GM23338 (cell line): ENCODE measurements around the gene SCFD2. TPM values are rescaled to one million over a fixed set of nuclear protein-coding genes. Genes with fewer than 3 reads are reported as not detected.

Source experiments
- ATAC-seq: fragments of 200-7000 bp; cut with Tn5 transposase; 3 replicates; pipeline ENCODE4 v1.9.1; 2020
- DNase-seq: peaks from one replicate; pipeline ENCODE4 v3.0.0-alpha.2; 2015; ENCODE audit warnings: low spot score
- H2AFZ ChIP-seq: fragments of 200-600 bp; sonication (generic); 2 replicates; pipeline ENCODE4 v1.8.0; 2016; ENCODE audit warnings: antibody characterized with exemption, mild to moderate bottlenecking, moderate library complexity
- H3F3A ChIP-seq: fragments of 200-600 bp; sonication (generic); replicated peaks from 2 replicates; pipeline ENCODE4 v1.8.0; 2017; ENCODE audit warnings: antibody characterized with exemption, mixed run types, low read depth
- H3K27ac ChIP-seq: fragments of 200-600 bp; sonication (generic); 2 replicates; pipeline ENCODE4 v1.6.1; 2016; ENCODE audit warnings: low read depth
- H3K27me3 ChIP-seq: fragments of 200-600 bp; sonication (generic); 2 replicates; pipeline ENCODE4 v1.8.0; 2016; ENCODE audit warnings: mild to moderate bottlenecking, mixed run types, moderate library complexity; ENCODE audit not compliant: insufficient read depth
- H3K36me3 ChIP-seq: fragments of 200-600 bp; sonication (generic); 2 replicates; pipeline ENCODE4 v1.8.0; 2016; ENCODE audit warnings: mild to moderate bottlenecking; ENCODE audit not compliant: insufficient read depth
- H3K4me1 ChIP-seq: fragments of 200-600 bp; sonication (generic); 2 replicates; pipeline ENCODE4 v1.8.0; 2016; ENCODE audit warnings: mild to moderate bottlenecking, moderate library complexity; ENCODE audit not compliant: insufficient read depth
- H3K4me2 ChIP-seq: fragments of 200-600 bp; sonication (generic); 2 replicates; pipeline ENCODE4 v1.7.1; 2017; ENCODE audit warnings: mixed run types
- H3K4me3 ChIP-seq: fragments of 200-600 bp; sonication (generic); 2 replicates; pipeline ENCODE4 v1.6.1; 2016; ENCODE audit warnings: mixed run types
- H3K79me2 ChIP-seq: fragments of 200-600 bp; sonication (generic); replicated peaks from 2 replicates; pipeline ENCODE4 v1.8.0; 2017; ENCODE audit warnings: mild to moderate bottlenecking; ENCODE audit not compliant: insufficient read depth
- H3K9me2 ChIP-seq: fragments of 200-600 bp; sonication (generic); 2 replicates; pipeline ENCODE4 v1.8.0; 2017; ENCODE audit not compliant: insufficient read depth
- H4K20me1 ChIP-seq: fragments of 200-600 bp; sonication (generic); replicated peaks from 2 replicates; pipeline ENCODE4 v1.8.0; 2017; ENCODE audit warnings: mild to moderate bottlenecking; ENCODE audit not compliant: insufficient read depth
- H3K27ac Mint-ChIP-seq: 2 replicates; pipeline ENCODE4 v1.8.0; 2020; ENCODE audit warnings: inconsistent platforms, mild to moderate bottlenecking, moderate library complexity, mixed read lengths
- H3K27me3 Mint-ChIP-seq: 3 replicates; pipeline ENCODE4 v1.8.0; 2022; ENCODE audit warnings: low read depth, mild to moderate bottlenecking, moderate library complexity, mixed read lengths, inconsistent platforms; ENCODE audit not compliant: insufficient read depth, poor library complexity
- H3K36me3 Mint-ChIP-seq: 3 replicates; pipeline ENCODE4 v1.8.0; 2021; ENCODE audit warnings: low read depth, mild to moderate bottlenecking, inconsistent platforms, moderate library complexity, mixed read lengths
- H3K4me1 Mint-ChIP-seq: 3 replicates; pipeline ENCODE4 v1.8.0; 2020; ENCODE audit warnings: mild to moderate bottlenecking, inconsistent platforms, mixed read lengths
- H3K4me3 Mint-ChIP-seq: 3 replicates; pipeline ENCODE4 v1.8.0; 2021; ENCODE audit warnings: moderate library complexity, mild to moderate bottlenecking, inconsistent platforms, mixed read lengths
- H3K9me3 Mint-ChIP-seq: 3 replicates; pipeline ENCODE4 v1.8.0; 2020; ENCODE audit warnings: moderate library complexity, mild to moderate bottlenecking, inconsistent platforms, mixed read lengths
- CREB1 ChIP-seq: fragments of 250-450 bp; sonication (Bioruptor Pico); IDR thresholded peaks from 2 replicates; pipeline ENCODE4 v1.5.0; 2020; ENCODE audit warnings: low read depth, mild to moderate bottlenecking, moderate library complexity
- EZH2 ChIP-seq: fragments of 200-600 bp; sonication (generic); IDR thresholded peaks from one replicate; pipeline ENCODE4 v1.8.0; 2017; ENCODE audit warnings: antibody characterized with exemption, mild to moderate bottlenecking, low read depth; ENCODE audit not compliant: unreplicated experiment
- JUNB ChIP-seq: IDR thresholded peaks from one replicate; pipeline ENCODE4 v1.6.1; 2016; ENCODE audit warnings: antibody characterized with exemption; ENCODE audit not compliant: unreplicated experiment
- NANOG ChIP-seq: IDR thresholded peaks from 2 replicates; pipeline ENCODE4 v1.6.1; 2016; ENCODE audit warnings: antibody characterized with exemption, borderline replicate concordance
- POLR2AphosphoS5 ChIP-seq: IDR thresholded peaks from 2 replicates; pipeline ENCODE4 v1.6.1; 2016; ENCODE audit warnings: antibody characterized with exemption, low read depth
- STAT1 ChIP-seq: IDR thresholded peaks from one replicate; pipeline ENCODE4 v1.6.1; 2016; ENCODE audit warnings: antibody characterized with exemption; ENCODE audit not compliant: unreplicated experiment
- ZNF114 ChIP-seq: fragments of 250-450 bp; sonication (Bioruptor Pico); IDR thresholded peaks from 2 replicates; pipeline ENCODE4 v1.5.0; 2020; ENCODE audit warnings: mild to moderate bottlenecking, moderate library complexity
- ZNF331 ChIP-seq: fragments of 250-450 bp; sonication (Bioruptor Pico); IDR thresholded peaks from 2 replicates; pipeline ENCODE4 v1.5.0; 2020; ENCODE audit warnings: low read depth, mild to moderate bottlenecking, moderate library complexity
- polyA plus RNA-seq: library from polyadenylated mRNA; unstranded; fragments of >200 nt; fragmentation: Nextera tagmentation; extraction: Ambion mirVana; gene quantifications from 2 replicates; pipeline ENCODE4 v1.2.1, GENCODE V29; 2016
- total RNA-seq: library from RNA; depleted of rRNA; stranded (reverse); fragments of >200 nt; shearing (Covaris generic); gene quantifications from 2 replicates; pipeline ENCODE4 v1.2.3, GENCODE V29; 2014
- TF ChIP-seq, protein P1 (sequence below), 2 experiments: fragments of 200-600 bp in 1 of 2; sonication (generic) in 1 of 2; conservative IDR thresholded peaks; 2 replicates each; pipeline versions ENCODE4 v1.5.1 to v1.6.1; 2016 to 2017; ENCODE audit warnings: antibody characterized with exemption in 2 of 2, low read depth in 2 of 2, mild to moderate bottlenecking in 2 of 2, moderate library complexity in 1 of 2

SCFD2 gene
- total and polyA plus RNA-seq, 2 experiments from 2014 or later = 5.7 to 17.5 TPM

DNA sequence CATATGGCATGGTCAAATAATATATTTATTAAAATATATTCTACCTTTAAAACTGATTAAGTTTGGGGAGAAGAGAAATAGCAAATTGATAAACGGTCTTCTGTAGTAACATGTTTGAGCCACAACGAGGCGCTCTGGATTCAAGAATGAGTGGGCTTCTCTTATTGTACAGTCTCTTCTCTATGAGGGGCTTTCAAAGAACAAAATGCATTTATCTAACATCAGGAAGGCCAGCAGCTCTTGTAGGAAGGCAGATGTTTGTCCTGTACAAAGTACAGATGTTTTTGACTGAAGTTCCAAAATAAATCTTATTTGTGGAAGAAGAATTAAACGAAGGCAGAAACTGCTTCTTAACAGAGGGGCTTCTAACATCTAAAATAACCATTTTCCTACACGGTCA is 350.2 kb downstream of the SCFD2 start:
- Histone ChIP-seq H3K4me3 (no peak overlapping the region), H3K79me2 (no peaks in the 10 kb centered on the region), H3K36me3 (no peaks in the 10 kb centered on the region), H4K20me1 (no peaks in the 10 kb centered on the region), H3K27ac (no peak overlapping the region), H3K9me2 (no peaks in the 10 kb centered on the region), H2AFZ (no peak overlapping the region), H3K4me1 (no peaks in the 10 kb centered on the region), H3K4me2 (no peak overlapping the region), H3K27me3 (no peaks in the 10 kb centered on the region), H3F3A (no peaks in the 10 kb centered on the region)
- ATAC-seq = no peak
- DNase-seq = peak; percentile 74
- H3K27me3 Mint-ChIP-seq = no peaks in the 10 kb centered on the region
- H3K9me3 Mint-ChIP-seq = no peaks in the 10 kb centered on the region
- H3K27ac Mint-ChIP-seq = no peak overlapping the region
- H3K4me3 Mint-ChIP-seq = no peak overlapping the region
- TF ChIP-seq ZNF114 = no peak
- TF ChIP-seq, protein P1, sequence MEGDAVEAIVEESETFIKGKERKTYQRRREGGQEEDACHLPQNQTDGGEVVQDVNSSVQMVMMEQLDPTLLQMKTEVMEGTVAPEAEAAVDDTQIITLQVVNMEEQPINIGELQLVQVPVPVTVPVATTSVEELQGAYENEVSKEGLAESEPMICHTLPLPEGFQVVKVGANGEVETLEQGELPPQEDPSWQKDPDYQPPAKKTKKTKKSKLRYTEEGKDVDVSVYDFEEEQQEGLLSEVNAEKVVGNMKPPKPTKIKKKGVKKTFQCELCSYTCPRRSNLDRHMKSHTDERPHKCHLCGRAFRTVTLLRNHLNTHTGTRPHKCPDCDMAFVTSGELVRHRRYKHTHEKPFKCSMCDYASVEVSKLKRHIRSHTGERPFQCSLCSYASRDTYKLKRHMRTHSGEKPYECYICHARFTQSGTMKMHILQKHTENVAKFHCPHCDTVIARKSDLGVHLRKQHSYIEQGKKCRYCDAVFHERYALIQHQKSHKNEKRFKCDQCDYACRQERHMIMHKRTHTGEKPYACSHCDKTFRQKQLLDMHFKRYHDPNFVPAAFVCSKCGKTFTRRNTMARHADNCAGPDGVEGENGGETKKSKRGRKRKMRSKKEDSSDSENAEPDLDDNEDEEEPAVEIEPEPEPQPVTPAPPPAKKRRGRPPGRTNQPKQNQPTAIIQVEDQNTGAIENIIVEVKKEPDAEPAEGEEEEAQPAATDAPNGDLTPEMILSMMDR (conservative IDR thresholded peaks at IDR 0.05; ENCODE audit: low read depth in 2 of 2) = peak; percentile 86 to 90
- no peak for TF ChIP-seq NANOG
- no peaks in the 10 kb centered on the region for H3K36me3 Mint-ChIP-seq
- H3K4me1 Mint-ChIP-seq = peaks cover 5% of the 10 kb centered on the region; the same call in 2 of the 3 replicates

DNA sequence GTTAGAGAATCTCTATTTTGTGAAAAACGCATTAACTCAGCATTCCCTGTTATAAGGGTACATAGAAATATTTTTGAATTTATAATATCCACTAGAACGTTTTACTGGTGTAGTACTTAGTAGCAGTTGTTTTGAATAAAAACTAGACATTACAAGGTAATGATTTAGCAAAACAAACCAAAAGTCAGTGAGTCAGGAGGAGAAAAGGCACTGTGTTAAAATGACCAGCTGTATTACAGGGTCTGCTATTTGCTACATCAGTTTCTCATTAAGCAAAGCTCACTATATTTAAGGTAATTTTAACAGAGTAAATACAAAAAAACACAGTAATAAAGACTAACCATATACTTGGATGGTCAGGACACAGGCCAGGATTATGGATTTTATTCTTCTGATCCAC is 351.0 kb downstream of the SCFD2 start:
- no peak for DNase-seq
- Histone ChIP-seq H2AFZ (no peak overlapping the region), H3K4me3 (no peak overlapping the region), H3K79me2 (no peaks in the 10 kb centered on the region), H3K4me2 (no peak overlapping the region), H3K36me3 (no peaks in the 10 kb centered on the region), H3K27ac (no peak overlapping the region), H4K20me1 (no peaks in the 10 kb centered on the region), H3K9me2 (no peaks in the 10 kb centered on the region), H3K27me3 (no peaks in the 10 kb centered on the region), H3K4me1 (no peaks in the 10 kb centered on the region), H3F3A (no peaks in the 10 kb centered on the region)
- no peak overlapping the region for H3K4me3 Mint-ChIP-seq
- peaks cover 5% of the 10 kb centered on the region; the same call in 2 of the 3 replicates for H3K4me1 Mint-ChIP-seq
- no peaks in the 10 kb centered on the region for H3K36me3 Mint-ChIP-seq
- no peak overlapping the region for H3K27ac Mint-ChIP-seq
- H3K27me3 Mint-ChIP-seq = no peaks in the 10 kb centered on the region
- TF ChIP-seq JUNB (no peak), CREB1 (CRISPR knock-in tag) (no peak), ZNF114 (no peak), ZNF331 (CRISPR knock-in tag) (no peak)
- ATAC-seq = no peak
- H3K9me3 Mint-ChIP-seq = no peaks in the 10 kb centered on the region

DNA sequence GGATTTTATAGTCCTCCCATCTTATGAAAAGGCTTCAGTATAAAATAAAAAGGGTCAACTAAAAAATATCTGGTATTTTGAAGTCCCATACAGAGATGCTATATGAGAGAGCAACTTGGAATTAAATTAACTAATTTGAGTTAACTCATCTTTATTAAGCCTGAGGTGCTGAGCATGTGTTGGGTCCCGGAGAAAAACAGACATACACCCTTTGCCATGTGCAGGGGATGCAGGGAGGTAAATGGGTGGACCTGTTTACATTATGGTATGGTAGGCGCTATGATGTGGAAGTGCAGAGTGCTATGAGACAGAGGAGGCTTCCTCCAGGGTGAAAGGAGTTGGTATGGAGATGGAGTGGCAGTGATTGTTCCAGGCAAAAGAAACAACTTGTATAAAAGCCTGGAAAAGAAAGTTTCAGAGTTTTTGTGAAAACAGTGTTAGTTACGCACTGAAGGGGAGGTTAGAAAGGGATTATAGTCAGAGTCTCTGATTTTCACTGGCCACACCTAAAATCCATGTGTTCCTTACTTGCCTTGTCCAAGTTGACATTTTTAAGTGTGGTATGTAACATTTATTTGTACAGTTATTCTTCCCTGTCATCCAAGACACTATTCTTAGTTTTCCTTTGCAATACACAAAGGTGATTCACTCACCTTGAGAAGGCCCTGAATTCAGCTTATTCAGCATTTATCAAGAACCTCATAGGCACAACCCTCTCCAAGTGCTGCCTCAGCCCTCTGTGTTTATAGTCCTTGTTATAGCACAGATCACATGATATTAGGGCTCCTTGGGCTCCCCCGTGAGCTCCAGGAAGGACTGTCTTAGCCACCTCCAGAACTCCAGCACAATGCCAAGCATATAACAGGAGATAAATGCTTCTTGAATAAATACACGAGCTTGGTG is 351.7 kb downstream of the SCFD2 start:
- H4K20me1 ChIP-seq = no peaks in the 10 kb centered on the region
- Mint-ChIP-seq H3K9me3 (no peaks in the 10 kb centered on the region), H3K4me3 (no peak overlapping the region), H3K27ac (no peak overlapping the region), H3K36me3 (no peaks in the 10 kb centered on the region), H3K27me3 (no peaks in the 10 kb centered on the region), H3K4me1 (peaks cover 5% of the 10 kb centered on the region; the same call in 2 of the 3 replicates)
- no peaks in the 10 kb centered on the region for H3K79me2 ChIP-seq
- DNase-seq (no peak), ATAC-seq (no peak)
- no peaks in the 10 kb centered on the region for H3K27me3 ChIP-seq
- no peak overlapping the region for H3K4me3 ChIP-seq
- H3K9me2 ChIP-seq = no peaks in the 10 kb centered on the region
- H3K27ac ChIP-seq = no peak overlapping the region
- no peak overlapping the region for H2AFZ ChIP-seq
- no peaks in the 10 kb centered on the region for H3F3A ChIP-seq
- H3K4me1 ChIP-seq = no peaks in the 10 kb centered on the region
- H3K4me2 ChIP-seq = no peak overlapping the region
- H3K36me3 ChIP-seq = no peaks in the 10 kb centered on the region
- TF ChIP-seq ZNF114 (no peak), CREB1 (CRISPR knock-in tag) (no peak), JUNB (no peak), POLR2AphosphoS5 (no peak), NANOG (no peak), ZNF331 (CRISPR knock-in tag) (no peak), EZH2 (no peak), STAT1 (no peak)
- TF ChIP-seq, protein P1 (conservative IDR thresholded peaks at IDR 0.05; ENCODE audit: low read depth in 2 of 2) = no peak
